HepG2 (cell line): ENCODE measurements around the gene VPS13C. TPM values are rescaled to one million over a fixed set of nuclear protein-coding genes. Genes with fewer than 3 reads are reported as not detected.

Experiments used
- AKNA ChIP-seq: sonication (generic); formaldehyde crosslinking; IDR thresholded peaks from 2 replicates; pipeline ENCODE4 v1.4.0; 2020; ENCODE audit warnings: missing genetic modification reagents, borderline replicate concordance
- CBX5 ChIP-seq: sonication (generic); formaldehyde crosslinking; IDR thresholded peaks from 2 replicates; pipeline ENCODE4 v1.4.0; 2020; ENCODE audit warnings: missing genetic modification reagents, borderline replicate concordance
- GFI1 ChIP-seq: sonication (generic); formaldehyde crosslinking; IDR thresholded peaks from 2 replicates; pipeline ENCODE4 v1.5.0; 2020; ENCODE audit warnings: missing genetic modification reagents, mild to moderate bottlenecking, borderline replicate concordance
- GPN1 ChIP-seq: sonication (generic); formaldehyde crosslinking; IDR thresholded peaks from 2 replicates; pipeline ENCODE4 v1.5.1; 2020; ENCODE audit warnings: missing genetic modification reagents, borderline replicate concordance
- MAFG ChIP-seq: sonication (generic); formaldehyde crosslinking; IDR thresholded peaks from 2 replicates; pipeline ENCODE4 v1.5.1; 2020; ENCODE audit warnings: mild to moderate bottlenecking, missing genetic modification reagents
- MBD4 ChIP-seq: IDR thresholded peaks from 2 replicates; pipeline ENCODE4 v1.6.1; 2012; ENCODE audit warnings: low read length, inconsistent platforms, borderline replicate concordance
- SALL2 ChIP-seq: sonication (generic); formaldehyde crosslinking; IDR thresholded peaks from 2 replicates; pipeline ENCODE4 v1.8.1; 2023; ENCODE audit warnings: mild to moderate bottlenecking, missing genetic modification reagents, inconsistent platforms
- ZNF556 ChIP-seq: sonication (generic); formaldehyde crosslinking; IDR thresholded peaks from 2 replicates; pipeline ENCODE4 v1.4.0; 2020; ENCODE audit warnings: mild to moderate bottlenecking, missing genetic modification reagents, borderline replicate concordance
- ZNF644 ChIP-seq: IDR thresholded peaks from 2 replicates; pipeline ENCODE4 v1.6.1; 2016; ENCODE audit warnings: low read depth
- ZNF768 ChIP-seq: sonication (generic); formaldehyde crosslinking; IDR thresholded peaks from 2 replicates; pipeline ENCODE4 v1.4.0; 2020; ENCODE audit warnings: missing genetic modification reagents
- polyA plus RNA-seq, 8 experiments: library from polyadenylated mRNA; depleted of rRNA in 3 of 8; stranded (reverse) in 7 of 8; unstranded in 1 of 8; fragments of >200 nt; fragmentation: Illumina TruSeq in 4 of 8; extraction: Trizol in 4 of 8; gene quantifications; 2 replicates each; pipeline versions ENCODE4 v1.2.1 to v1.2.3, GENCODE V29; 2011 to 2016; ENCODE audit warnings: low read depth in 4 of 8, missing spikeins in 1 of 8, mixed read lengths in 1 of 8; ENCODE audit not compliant: insufficient read depth in 1 of 8
- total RNA-seq, 5 experiments: library from RNA; depleted of rRNA; stranded (reverse); fragments of >200 nt; fragmentation: Illumina TruSeq; extraction: Trizol; gene quantifications; 2 replicates each; pipeline ENCODE4 v1.2.3, GENCODE V29; 2016; ENCODE audit warnings: low read depth in 1 of 5
- TF ChIP-seq, protein P1 (sequence below): sonication (generic); formaldehyde crosslinking; IDR thresholded peaks from 2 replicates; pipeline ENCODE4 v1.5.0; 2020; ENCODE audit warnings: mild to moderate bottlenecking, missing genetic modification reagents, moderate library complexity
- TF ChIP-seq, protein P2 (sequence below), 2 experiments: sonication (generic) in 1 of 2; formaldehyde crosslinking in 1 of 2; IDR thresholded peaks; 2 replicates each; pipeline versions ENCODE4 v1.5.1 to v1.6.1; 2011 to 2020; ENCODE audit warnings: borderline replicate concordance in 1 of 2, low read depth in 1 of 2, low read length in 1 of 2, mild to moderate bottlenecking in 1 of 2, missing genetic modification reagents in 1 of 2, moderate library complexity in 1 of 2
- TF ChIP-seq, protein P3 (sequence below): sonication (generic); formaldehyde crosslinking; IDR thresholded peaks from 2 replicates; pipeline ENCODE4 v1.5.0; 2020; ENCODE audit warnings: missing genetic modification reagents
- TF ChIP-seq, protein P4 (sequence below): sonication (generic); formaldehyde crosslinking; IDR thresholded peaks from 2 replicates; pipeline ENCODE4 v1.5.0; 2020; ENCODE audit warnings: mild to moderate bottlenecking, missing genetic modification reagents

Gene VPS13C
- total and polyA plus RNA-seq, 2 of the 13 experiments (the other 11 are each of a cell fraction or from before 2014, with no cell fraction given), result 10.9 to 26.8 TPM

- TF ChIP-seq, protein P1, sequence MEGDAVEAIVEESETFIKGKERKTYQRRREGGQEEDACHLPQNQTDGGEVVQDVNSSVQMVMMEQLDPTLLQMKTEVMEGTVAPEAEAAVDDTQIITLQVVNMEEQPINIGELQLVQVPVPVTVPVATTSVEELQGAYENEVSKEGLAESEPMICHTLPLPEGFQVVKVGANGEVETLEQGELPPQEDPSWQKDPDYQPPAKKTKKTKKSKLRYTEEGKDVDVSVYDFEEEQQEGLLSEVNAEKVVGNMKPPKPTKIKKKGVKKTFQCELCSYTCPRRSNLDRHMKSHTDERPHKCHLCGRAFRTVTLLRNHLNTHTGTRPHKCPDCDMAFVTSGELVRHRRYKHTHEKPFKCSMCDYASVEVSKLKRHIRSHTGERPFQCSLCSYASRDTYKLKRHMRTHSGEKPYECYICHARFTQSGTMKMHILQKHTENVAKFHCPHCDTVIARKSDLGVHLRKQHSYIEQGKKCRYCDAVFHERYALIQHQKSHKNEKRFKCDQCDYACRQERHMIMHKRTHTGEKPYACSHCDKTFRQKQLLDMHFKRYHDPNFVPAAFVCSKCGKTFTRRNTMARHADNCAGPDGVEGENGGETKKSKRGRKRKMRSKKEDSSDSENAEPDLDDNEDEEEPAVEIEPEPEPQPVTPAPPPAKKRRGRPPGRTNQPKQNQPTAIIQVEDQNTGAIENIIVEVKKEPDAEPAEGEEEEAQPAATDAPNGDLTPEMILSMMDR (CRISPR knock-in tag), result peak; percentile 49
- no peak for TF ChIP-seq ZNF556 (CRISPR knock-in tag)
- 0 out of 2 replicates have a peak, but pooled peaks have one; percentile 9 for TF ChIP-seq SALL2
- no peak for TF ChIP-seq AKNA (CRISPR knock-in tag)
- TF ChIP-seq, protein P2, sequence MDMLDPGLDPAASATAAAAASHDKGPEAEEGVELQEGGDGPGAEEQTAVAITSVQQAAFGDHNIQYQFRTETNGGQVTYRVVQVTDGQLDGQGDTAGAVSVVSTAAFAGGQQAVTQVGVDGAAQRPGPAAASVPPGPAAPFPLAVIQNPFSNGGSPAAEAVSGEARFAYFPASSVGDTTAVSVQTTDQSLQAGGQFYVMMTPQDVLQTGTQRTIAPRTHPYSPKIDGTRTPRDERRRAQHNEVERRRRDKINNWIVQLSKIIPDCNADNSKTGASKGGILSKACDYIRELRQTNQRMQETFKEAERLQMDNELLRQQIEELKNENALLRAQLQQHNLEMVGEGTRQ (IDR thresholded peaks at IDR 0.05; ENCODE audit: low read depth, low read length), result no peak
- TF ChIP-seq, protein P2 (CRISPR knock-in tag; IDR thresholded peaks at IDR 0.05; ENCODE audit: borderline replicate concordance), result no peak
- TF ChIP-seq ZNF644 (CRISPR knock-in tag), result no peak
- TF ChIP-seq, protein P3, sequence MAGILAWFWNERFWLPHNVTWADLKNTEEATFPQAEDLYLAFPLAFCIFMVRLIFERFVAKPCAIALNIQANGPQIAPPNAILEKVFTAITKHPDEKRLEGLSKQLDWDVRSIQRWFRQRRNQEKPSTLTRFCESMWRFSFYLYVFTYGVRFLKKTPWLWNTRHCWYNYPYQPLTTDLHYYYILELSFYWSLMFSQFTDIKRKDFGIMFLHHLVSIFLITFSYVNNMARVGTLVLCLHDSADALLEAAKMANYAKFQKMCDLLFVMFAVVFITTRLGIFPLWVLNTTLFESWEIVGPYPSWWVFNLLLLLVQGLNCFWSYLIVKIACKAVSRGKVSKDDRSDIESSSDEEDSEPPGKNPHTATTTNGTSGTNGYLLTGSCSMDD, result no peak
- no peak for TF ChIP-seq MAFG
- peak; percentile 75 for TF ChIP-seq ZNF768 (CRISPR knock-in tag)
- TF ChIP-seq, protein P4, sequence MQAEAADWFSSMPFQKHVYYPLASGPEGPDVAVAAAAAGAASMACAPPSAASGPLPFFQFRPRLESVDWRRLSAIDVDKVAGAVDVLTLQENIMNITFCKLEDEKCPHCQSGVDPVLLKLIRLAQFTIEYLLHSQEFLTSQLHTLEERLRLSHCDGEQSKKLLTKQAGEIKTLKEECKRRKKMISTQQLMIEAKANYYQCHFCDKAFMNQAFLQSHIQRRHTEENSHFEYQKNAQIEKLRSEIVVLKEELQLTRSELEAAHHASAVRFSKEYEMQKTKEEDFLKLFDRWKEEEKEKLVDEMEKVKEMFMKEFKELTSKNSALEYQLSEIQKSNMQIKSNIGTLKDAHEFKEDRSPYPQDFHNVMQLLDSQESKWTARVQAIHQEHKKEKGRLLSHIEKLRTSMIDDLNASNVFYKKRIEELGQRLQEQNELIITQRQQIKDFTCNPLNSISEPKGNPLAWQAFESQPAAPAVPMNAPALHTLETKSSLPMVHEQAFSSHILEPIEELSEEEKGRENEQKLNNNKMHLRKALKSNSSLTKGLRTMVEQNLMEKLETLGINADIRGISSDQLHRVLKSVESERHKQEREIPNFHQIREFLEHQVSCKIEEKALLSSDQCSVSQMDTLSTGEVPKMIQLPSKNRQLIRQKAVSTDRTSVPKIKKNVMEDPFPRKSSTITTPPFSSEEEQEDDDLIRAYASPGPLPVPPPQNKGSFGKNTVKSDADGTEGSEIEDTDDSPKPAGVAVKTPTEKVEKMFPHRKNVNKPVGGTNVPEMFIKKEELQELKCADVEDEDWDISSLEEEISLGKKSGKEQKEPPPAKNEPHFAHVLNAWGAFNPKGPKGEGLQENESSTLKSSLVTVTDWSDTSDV (CRISPR knock-in tag), result no peak
- no peak for TF ChIP-seq MBD4
- no peak for TF ChIP-seq GFI1
- no peak for TF ChIP-seq CBX5 (CRISPR knock-in tag)
- TF ChIP-seq GPN1 (CRISPR knock-in tag), result no peak
These were observed 8.0 kb upstream of the VPS13C start (continued) for GRCh38 chr15:62068071-62068809.
